ENCODE results near the gene KIF5B. TPM values are rescaled to one million over a fixed set of nuclear protein-coding genes. Genes with fewer than 3 reads are reported as not detected.

The KIF5B gene
- total RNA-seq, 1 experiment from 2014 or later: 63.2 TPM

DNA sequence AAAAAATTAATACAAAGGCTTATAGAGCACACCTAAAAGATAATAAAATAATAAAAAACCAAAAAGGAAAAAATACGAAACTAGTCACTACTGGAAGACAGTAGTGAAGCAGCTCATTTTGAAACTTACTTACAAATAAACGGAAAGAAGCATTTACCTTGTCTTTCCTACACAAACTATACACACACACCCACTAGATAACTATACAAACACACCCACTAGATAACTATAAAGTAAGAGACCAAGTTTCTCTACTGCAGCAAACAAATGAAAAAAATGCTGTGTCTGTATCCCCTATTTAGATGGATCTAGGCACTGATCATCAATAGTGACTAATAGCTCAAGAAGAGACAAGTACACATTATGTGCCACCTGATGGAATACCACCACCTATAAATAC, 49.2 kb downstream of the KIF5B start:
- ATAC-seq: no peak
- TF ChIP-seq ZNF138 (CRISPR knock-in tag; conservative IDR thresholded peaks at IDR 0.05): no peak
- no peak for TF ChIP-seq SP1 (CRISPR knock-in tag; conservative IDR thresholded peaks at IDR 0.05)
- TF ChIP-seq, protein P1, sequence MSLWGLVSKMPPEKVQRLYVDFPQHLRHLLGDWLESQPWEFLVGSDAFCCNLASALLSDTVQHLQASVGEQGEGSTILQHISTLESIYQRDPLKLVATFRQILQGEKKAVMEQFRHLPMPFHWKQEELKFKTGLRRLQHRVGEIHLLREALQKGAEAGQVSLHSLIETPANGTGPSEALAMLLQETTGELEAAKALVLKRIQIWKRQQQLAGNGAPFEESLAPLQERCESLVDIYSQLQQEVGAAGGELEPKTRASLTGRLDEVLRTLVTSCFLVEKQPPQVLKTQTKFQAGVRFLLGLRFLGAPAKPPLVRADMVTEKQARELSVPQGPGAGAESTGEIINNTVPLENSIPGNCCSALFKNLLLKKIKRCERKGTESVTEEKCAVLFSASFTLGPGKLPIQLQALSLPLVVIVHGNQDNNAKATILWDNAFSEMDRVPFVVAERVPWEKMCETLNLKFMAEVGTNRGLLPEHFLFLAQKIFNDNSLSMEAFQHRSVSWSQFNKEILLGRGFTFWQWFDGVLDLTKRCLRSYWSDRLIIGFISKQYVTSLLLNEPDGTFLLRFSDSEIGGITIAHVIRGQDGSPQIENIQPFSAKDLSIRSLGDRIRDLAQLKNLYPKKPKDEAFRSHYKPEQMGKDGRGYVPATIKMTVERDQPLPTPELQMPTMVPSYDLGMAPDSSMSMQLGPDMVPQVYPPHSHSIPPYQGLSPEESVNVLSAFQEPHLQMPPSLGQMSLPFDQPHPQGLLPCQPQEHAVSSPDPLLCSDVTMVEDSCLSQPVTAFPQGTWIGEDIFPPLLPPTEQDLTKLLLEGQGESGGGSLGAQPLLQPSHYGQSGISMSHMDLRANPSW (CRISPR knock-in tag; conservative IDR thresholded peaks at IDR 0.05; ENCODE audit: low read depth): no peak
- TF ChIP-seq ZNF232 (CRISPR knock-in tag; IDR thresholded peaks at IDR 0.05): no peak
- TF ChIP-seq ZNF263 (CRISPR knock-in tag; IDR thresholded peaks at IDR 0.05; ENCODE audit: low read depth): no peak
- TF ChIP-seq, protein P2, sequence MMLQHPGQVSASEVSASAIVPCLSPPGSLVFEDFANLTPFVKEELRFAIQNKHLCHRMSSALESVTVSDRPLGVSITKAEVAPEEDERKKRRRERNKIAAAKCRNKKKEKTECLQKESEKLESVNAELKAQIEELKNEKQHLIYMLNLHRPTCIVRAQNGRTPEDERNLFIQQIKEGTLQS (CRISPR knock-in tag; conservative IDR thresholded peaks at IDR 0.05): no peak
- TF ChIP-seq, protein P3, sequence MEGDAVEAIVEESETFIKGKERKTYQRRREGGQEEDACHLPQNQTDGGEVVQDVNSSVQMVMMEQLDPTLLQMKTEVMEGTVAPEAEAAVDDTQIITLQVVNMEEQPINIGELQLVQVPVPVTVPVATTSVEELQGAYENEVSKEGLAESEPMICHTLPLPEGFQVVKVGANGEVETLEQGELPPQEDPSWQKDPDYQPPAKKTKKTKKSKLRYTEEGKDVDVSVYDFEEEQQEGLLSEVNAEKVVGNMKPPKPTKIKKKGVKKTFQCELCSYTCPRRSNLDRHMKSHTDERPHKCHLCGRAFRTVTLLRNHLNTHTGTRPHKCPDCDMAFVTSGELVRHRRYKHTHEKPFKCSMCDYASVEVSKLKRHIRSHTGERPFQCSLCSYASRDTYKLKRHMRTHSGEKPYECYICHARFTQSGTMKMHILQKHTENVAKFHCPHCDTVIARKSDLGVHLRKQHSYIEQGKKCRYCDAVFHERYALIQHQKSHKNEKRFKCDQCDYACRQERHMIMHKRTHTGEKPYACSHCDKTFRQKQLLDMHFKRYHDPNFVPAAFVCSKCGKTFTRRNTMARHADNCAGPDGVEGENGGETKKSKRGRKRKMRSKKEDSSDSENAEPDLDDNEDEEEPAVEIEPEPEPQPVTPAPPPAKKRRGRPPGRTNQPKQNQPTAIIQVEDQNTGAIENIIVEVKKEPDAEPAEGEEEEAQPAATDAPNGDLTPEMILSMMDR (IDR thresholded peaks at IDR 0.05): no peak
- TF ChIP-seq, protein P4, sequence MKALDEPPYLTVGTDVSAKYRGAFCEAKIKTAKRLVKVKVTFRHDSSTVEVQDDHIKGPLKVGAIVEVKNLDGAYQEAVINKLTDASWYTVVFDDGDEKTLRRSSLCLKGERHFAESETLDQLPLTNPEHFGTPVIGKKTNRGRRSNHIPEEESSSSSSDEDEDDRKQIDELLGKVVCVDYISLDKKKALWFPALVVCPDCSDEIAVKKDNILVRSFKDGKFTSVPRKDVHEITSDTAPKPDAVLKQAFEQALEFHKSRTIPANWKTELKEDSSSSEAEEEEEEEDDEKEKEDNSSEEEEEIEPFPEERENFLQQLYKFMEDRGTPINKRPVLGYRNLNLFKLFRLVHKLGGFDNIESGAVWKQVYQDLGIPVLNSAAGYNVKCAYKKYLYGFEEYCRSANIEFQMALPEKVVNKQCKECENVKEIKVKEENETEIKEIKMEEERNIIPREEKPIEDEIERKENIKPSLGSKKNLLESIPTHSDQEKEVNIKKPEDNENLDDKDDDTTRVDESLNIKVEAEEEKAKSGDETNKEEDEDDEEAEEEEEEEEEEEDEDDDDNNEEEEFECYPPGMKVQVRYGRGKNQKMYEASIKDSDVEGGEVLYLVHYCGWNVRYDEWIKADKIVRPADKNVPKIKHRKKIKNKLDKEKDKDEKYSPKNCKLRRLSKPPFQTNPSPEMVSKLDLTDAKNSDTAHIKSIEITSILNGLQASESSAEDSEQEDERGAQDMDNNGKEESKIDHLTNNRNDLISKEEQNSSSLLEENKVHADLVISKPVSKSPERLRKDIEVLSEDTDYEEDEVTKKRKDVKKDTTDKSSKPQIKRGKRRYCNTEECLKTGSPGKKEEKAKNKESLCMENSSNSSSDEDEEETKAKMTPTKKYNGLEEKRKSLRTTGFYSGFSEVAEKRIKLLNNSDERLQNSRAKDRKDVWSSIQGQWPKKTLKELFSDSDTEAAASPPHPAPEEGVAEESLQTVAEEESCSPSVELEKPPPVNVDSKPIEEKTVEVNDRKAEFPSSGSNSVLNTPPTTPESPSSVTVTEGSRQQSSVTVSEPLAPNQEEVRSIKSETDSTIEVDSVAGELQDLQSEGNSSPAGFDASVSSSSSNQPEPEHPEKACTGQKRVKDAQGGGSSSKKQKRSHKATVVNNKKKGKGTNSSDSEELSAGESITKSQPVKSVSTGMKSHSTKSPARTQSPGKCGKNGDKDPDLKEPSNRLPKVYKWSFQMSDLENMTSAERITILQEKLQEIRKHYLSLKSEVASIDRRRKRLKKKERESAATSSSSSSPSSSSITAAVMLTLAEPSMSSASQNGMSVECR (CRISPR knock-in tag; IDR thresholded peaks at IDR 0.05; ENCODE audit: borderline replicate concordance): no peak
- TF ChIP-seq FOXK1 (CRISPR knock-in tag; IDR thresholded peaks at IDR 0.05): no peak
- TF ChIP-seq ELF4 (CRISPR knock-in tag; IDR thresholded peaks at IDR 0.05; ENCODE audit: low read depth): no peak
- TF ChIP-seq, protein P5, sequence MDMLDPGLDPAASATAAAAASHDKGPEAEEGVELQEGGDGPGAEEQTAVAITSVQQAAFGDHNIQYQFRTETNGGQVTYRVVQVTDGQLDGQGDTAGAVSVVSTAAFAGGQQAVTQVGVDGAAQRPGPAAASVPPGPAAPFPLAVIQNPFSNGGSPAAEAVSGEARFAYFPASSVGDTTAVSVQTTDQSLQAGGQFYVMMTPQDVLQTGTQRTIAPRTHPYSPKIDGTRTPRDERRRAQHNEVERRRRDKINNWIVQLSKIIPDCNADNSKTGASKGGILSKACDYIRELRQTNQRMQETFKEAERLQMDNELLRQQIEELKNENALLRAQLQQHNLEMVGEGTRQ (CRISPR knock-in tag; IDR thresholded peaks at IDR 0.05): no peak
- TF ChIP-seq, protein P6, sequence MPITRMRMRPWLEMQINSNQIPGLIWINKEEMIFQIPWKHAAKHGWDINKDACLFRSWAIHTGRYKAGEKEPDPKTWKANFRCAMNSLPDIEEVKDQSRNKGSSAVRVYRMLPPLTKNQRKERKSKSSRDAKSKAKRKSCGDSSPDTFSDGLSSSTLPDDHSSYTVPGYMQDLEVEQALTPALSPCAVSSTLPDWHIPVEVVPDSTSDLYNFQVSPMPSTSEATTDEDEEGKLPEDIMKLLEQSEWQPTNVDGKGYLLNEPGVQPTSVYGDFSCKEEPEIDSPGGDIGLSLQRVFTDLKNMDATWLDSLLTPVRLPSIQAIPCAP (CRISPR knock-in tag; IDR thresholded peaks at IDR 0.05): no peak
- TF ChIP-seq MYBL2 (CRISPR knock-in tag; IDR thresholded peaks at IDR 0.05): no peak
- no peak for TF ChIP-seq NR3C1 (CRISPR knock-in tag; conservative IDR thresholded peaks at IDR 0.05; ENCODE audit: low read depth)
- no peak for TF ChIP-seq TP53 (CRISPR knock-in tag; IDR thresholded peaks at IDR 0.05)
- no peak for TF ChIP-seq CREM (CRISPR knock-in tag; IDR thresholded peaks at IDR 0.05)
- TF ChIP-seq, protein P7, sequence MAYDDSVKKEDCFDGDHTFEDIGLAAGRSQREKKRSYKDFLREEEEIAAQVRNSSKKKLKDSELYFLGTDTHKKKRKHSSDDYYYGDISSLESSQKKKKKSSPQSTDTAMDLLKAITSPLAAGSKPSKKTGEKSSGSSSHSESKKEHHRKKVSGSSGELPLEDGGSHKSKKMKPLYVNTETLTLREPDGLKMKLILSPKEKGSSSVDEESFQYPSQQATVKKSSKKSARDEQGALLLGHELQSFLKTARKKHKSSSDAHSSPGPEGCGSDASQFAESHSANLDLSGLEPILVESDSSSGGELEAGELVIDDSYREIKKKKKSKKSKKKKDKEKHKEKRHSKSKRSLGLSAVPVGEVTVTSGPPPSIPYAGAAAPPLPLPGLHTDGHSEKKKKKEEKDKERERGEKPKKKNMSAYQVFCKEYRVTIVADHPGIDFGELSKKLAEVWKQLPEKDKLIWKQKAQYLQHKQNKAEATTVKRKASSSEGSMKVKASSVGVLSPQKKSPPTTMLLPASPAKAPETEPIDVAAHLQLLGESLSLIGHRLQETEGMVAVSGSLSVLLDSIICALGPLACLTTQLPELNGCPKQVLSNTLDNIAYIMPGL (CRISPR knock-in tag; IDR thresholded peaks at IDR 0.05): no peak
- TF ChIP-seq, protein P8, sequence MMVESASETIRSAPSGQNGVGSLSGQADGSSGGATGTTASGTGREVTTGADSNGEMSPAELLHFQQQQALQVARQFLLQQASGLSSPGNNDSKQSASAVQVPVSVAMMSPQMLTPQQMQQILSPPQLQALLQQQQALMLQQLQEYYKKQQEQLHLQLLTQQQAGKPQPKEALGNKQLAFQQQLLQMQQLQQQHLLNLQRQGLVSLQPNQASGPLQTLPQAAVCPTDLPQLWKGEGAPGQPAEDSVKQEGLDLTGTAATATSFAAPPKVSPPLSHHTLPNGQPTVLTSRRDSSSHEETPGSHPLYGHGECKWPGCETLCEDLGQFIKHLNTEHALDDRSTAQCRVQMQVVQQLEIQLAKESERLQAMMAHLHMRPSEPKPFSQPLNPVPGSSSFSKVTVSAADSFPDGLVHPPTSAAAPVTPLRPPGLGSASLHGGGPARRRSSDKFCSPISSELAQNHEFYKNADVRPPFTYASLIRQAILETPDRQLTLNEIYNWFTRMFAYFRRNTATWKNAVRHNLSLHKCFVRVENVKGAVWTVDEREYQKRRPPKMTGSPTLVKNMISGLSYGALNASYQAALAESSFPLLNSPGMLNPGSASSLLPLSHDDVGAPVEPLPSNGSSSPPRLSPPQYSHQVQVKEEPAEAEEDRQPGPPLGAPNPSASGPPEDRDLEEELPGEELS (CRISPR knock-in tag; IDR thresholded peaks at IDR 0.05): no peak
- no peak for TF ChIP-seq FOXP1 (CRISPR knock-in tag; IDR thresholded peaks at IDR 0.05; ENCODE audit: borderline replicate concordance)
- H3K36me3 Mint-ChIP-seq: peaks cover 29% of the 10 kb centered on the region
- no peak overlapping the region; the same call in 1 of the 2 replicates for H3K27ac Mint-ChIP-seq
- no peak overlapping the region for H3K4me3 Mint-ChIP-seq
- H3K4me1 Mint-ChIP-seq: peaks cover 28% of the 10 kb centered on the region
- POLR2A ChIA-PET: interaction anchor here (0.6 kb wide), 1 partner anchor 60 kb away, joined by 5 read pairs; no protein-coding TSS in a partner anchor
- DNase-seq (ENCODE audit: low spot score): no peak
- no peaks in the 10 kb centered on the region for H3K9me3 Mint-ChIP-seq
- no peaks in the 10 kb centered on the region for H3K27me3 Mint-ChIP-seq (ENCODE audit: low read depth)
- CTCF ChIA-PET: interaction anchor here (0.5 to 1.4 kb wide), 3 partner anchors 19 to 145 kb away, joined by 3 to 4 read pairs (median 3); no protein-coding TSS in a partner anchor
